Esophagus squamous epithelium (tissue), 5 donors: Measurements from ENCODE around the gene HES6. TPM values are rescaled to one million over a fixed set of nuclear protein-coding genes. Genes with fewer than 3 reads are reported as not detected.

Experiments
- DNase-seq: peaks from one replicate; lab custom pipeline; 2025; lab: John Stamatoyannopoulos, UW
- H3K27ac ChIP-seq, 4 donors: fragments of 200-600 bp; sonication (generic); one replicate each; pipeline ENCODE4 v1.5.1; 2016 to 2019; ENCODE audit warnings: mild to moderate bottlenecking in 1 of 4
- H3K27me3 ChIP-seq, 4 donors: fragments of 200-600 bp; sonication (generic); 1 replicate in 3 of 4; 2 replicates in 1 of 4; pipeline versions ENCODE4 v1.5.1 to v1.6.0; 2017 to 2021; ENCODE audit warnings: antibody characterized with exemption in 1 of 4
- H3K36me3 ChIP-seq, 3 donors: fragments of 200-600 bp; sonication (generic); one replicate each; pipeline ENCODE4 v1.5.1; 2016 to 2019
- H3K4me1 ChIP-seq, 3 donors: fragments of 200-600 bp; sonication (generic); one replicate each; pipeline ENCODE4 v1.5.1; 2017 to 2019
- H3K4me3 ChIP-seq, 4 donors: fragments of 200-600 bp; sonication (generic); 1 replicate in 3 of 4; 2 replicates in 1 of 4; pipeline ENCODE4 v1.5.1; 2016 to 2019; ENCODE audit warnings: mild to moderate bottlenecking in 2 of 4, moderate library complexity in 1 of 4
- H3K9me3 ChIP-seq, 3 donors: fragments of 200-600 bp; sonication (generic); one replicate each; pipeline ENCODE4 v1.5.1; 2016 to 2019
- POLR2A ChIP-seq, 4 donors: fragments of 450-650 bp; IDR thresholded peaks; one replicate each; pipeline ENCODE4 v1.6.1; 2017; ENCODE audit warnings: antibody characterized with exemption in 4 of 4, mild to moderate bottlenecking in 4 of 4, moderate library complexity in 3 of 4
- WGBS, 2 donors: methylation state at CpG; one replicate each; pipeline ENCODE4 v1.1.5; 2018; 5-methylcytosine and 5-hydroxymethylcytosine counted together
- intact Hi-C: fragments of 100-400 bp; cut with DNase I; formaldehyde crosslinking; loops from one replicate; pipeline ENCODE4 v1.15.0; 2022
- total RNA-seq, 4 donors: library from RNA; depleted of rRNA; stranded (reverse); fragments of >200 nt; gene quantifications; one replicate each; pipeline ENCODE4 v1.1.0, GENCODE V29; 2016
- TF ChIP-seq, protein P1 (sequence below), 6 experiments: fragments of 450-650 bp in 4 of 6; fragments of 200-600 bp in 2 of 6; sonication (generic) in 2 of 6; IDR thresholded peaks; one replicate each; pipeline ENCODE4 v1.5.1; 2016 to 2019; ENCODE audit warnings: antibody characterized with exemption in 6 of 6, mild to moderate bottlenecking in 4 of 6, moderate library complexity in 4 of 6
- donor health status: DM: yes; HTN: yes; CAD: no.

Gene HES6
- total RNA-seq, 4 donors from 2014 or later: 3.1 to 5.1 (median 4.2) TPM

GRCh38 chr2:238269741-238270140, 29.9 kb upstream of the HES6 start:
- intact Hi-C loops: no loop called here

GRCh38 chr2:238267884-238268680, 28.2 kb upstream of the HES6 start:
- peaks cover 10 to 92% (median 33%) of the 10 kb centered on the region in 3 donors for H3K36me3 ChIP-seq

More at GRCh38 chr2:238269741-238270140, 29.9 kb upstream of the HES6 start:
- H3K36me3 ChIP-seq: peaks cover 10 to 98% (median 42%) of the 10 kb centered on the region in 3 donors
- WGBS, 2 donors: 67 to 86% methylated on average over 5 to 6 of the region's 6 CpGs
- H3K4me1 ChIP-seq: peaks cover 0 to 19% (median 12%) of the 10 kb centered on the region in 3 donors
- no peak for DNase-seq
- no peak overlapping the region for H3K27ac ChIP-seq
- no peaks in the 10 kb centered on the region for H3K9me3 ChIP-seq
- no peaks in the 10 kb centered on the region for H3K27me3 ChIP-seq
- no peak for TF ChIP-seq POLR2A (IDR thresholded peaks at IDR 0.05)
- TF ChIP-seq, protein P1, sequence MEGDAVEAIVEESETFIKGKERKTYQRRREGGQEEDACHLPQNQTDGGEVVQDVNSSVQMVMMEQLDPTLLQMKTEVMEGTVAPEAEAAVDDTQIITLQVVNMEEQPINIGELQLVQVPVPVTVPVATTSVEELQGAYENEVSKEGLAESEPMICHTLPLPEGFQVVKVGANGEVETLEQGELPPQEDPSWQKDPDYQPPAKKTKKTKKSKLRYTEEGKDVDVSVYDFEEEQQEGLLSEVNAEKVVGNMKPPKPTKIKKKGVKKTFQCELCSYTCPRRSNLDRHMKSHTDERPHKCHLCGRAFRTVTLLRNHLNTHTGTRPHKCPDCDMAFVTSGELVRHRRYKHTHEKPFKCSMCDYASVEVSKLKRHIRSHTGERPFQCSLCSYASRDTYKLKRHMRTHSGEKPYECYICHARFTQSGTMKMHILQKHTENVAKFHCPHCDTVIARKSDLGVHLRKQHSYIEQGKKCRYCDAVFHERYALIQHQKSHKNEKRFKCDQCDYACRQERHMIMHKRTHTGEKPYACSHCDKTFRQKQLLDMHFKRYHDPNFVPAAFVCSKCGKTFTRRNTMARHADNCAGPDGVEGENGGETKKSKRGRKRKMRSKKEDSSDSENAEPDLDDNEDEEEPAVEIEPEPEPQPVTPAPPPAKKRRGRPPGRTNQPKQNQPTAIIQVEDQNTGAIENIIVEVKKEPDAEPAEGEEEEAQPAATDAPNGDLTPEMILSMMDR (IDR thresholded peaks at IDR 0.05): no peak
- H3K4me3 ChIP-seq: no peak overlapping the region

DNA sequence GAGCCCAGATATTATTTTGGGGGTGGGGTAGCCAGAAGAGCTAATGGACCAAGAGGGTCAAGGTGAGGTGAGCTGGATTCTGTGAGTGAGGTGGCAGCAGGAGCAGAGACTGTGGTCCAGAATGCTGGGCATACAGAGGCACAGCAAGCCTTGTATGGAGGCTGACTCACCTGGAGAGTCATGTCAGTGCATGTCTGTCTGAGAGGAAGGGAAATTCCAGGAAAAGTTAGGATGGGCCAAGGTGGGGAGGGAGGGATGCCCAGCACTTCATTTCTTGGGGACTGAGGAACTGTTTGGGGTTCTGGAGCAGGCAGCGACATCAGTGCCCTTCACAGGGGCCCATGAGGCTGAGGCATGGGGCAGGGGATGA, 27.5 kb upstream of the HES6 start:
- peak overlapping the region; percentile 12 to 51 (median 26) for H3K27ac ChIP-seq
- WGBS, 2 donors: 47 to 50% methylated on average over 1 of the region's 1 CpG

More at GRCh38 chr2:238267884-238268680, 28.2 kb upstream of the HES6 start:
- no peaks in the 10 kb centered on the region for H3K27me3 ChIP-seq
- no peak for DNase-seq
- no peaks in the 10 kb centered on the region for H3K9me3 ChIP-seq
- H3K27ac ChIP-seq: peak overlapping the region in 3 of 4 donors; percentile 12 to 51 (median 24)
- TF ChIP-seq, protein P1 (IDR thresholded peaks at IDR 0.05): peak in 2 of 6 experiments; percentile 5 to 13
- TF ChIP-seq POLR2A (IDR thresholded peaks at IDR 0.05): no peak
- WGBS, 2 donors: 71 to 82% methylated on average over 13 to 16 of the region's 20 CpGs
- H3K4me1 ChIP-seq: peaks cover 6 to 36% (median 26%) of the 10 kb centered on the region in 3 donors
- intact Hi-C loops: no loop called here
- no peak overlapping the region for H3K4me3 ChIP-seq

GRCh38 chr2:238265605-238266004, 25.8 kb upstream of the HES6 start:
- H3K9me3 ChIP-seq: no peaks in the 10 kb centered on the region
- intact Hi-C loops: no loop called here
- peaks cover 11 to 51% (median 33%) of the 10 kb centered on the region in 3 donors for H3K4me1 ChIP-seq
- WGBS, 2 donors: 86 to 91% methylated on average over 11 of the region's 11 CpGs
- TF ChIP-seq, protein P1 (IDR thresholded peaks at IDR 0.05): no peak
- no peak for TF ChIP-seq POLR2A (IDR thresholded peaks at IDR 0.05)
- no peak overlapping the region for H3K4me3 ChIP-seq
- H3K27me3 ChIP-seq: no peaks in the 10 kb centered on the region
- no peak overlapping the region for H3K27ac ChIP-seq
- H3K36me3 ChIP-seq: peaks cover 9 to 92% (median 27%) of the 10 kb centered on the region in 3 donors
- no peak for DNase-seq

More for the DNA sequence above, 27.5 kb upstream of the HES6 start:
- DNase-seq: no peak
- H3K9me3 ChIP-seq: no peaks in the 10 kb centered on the region
- no peaks in the 10 kb centered on the region for H3K27me3 ChIP-seq
- peaks cover 11 to 43% (median 33%) of the 10 kb centered on the region in 3 donors for H3K4me1 ChIP-seq
- no peak for TF ChIP-seq POLR2A (IDR thresholded peaks at IDR 0.05)
- TF ChIP-seq, protein P1 (IDR thresholded peaks at IDR 0.05): no peak
- intact Hi-C loops: no loop called here
- H3K4me3 ChIP-seq: no peak overlapping the region
- peaks cover 3 to 92% (median 25%) of the 10 kb centered on the region in 3 donors for H3K36me3 ChIP-seq

GRCh38 chr2:238264072-238264460, 24.2 kb upstream of the HES6 start:
- intact Hi-C loops: no loop called here
- no peak for DNase-seq
- peaks cover 11 to 55% (median 33%) of the 10 kb centered on the region in 3 donors for H3K4me1 ChIP-seq
- H3K9me3 ChIP-seq: no peaks in the 10 kb centered on the region
- H3K36me3 ChIP-seq: peaks cover 9 to 92% (median 34%) of the 10 kb centered on the region in 3 donors
- H3K4me3 ChIP-seq: no peak overlapping the region
- no peaks in the 10 kb centered on the region for H3K27me3 ChIP-seq
- H3K27ac ChIP-seq: peak overlapping the region; percentile 35 to 81 (median 73)
- TF ChIP-seq, protein P1 (IDR thresholded peaks at IDR 0.05): no peak
- TF ChIP-seq POLR2A (IDR thresholded peaks at IDR 0.05): no peak
- 85% methylated on average over 4 of the region's 4 CpGs; no CpG with 5 or more reads in 1 of the 2 donors for WGBS, 2 donors
